Measurements from ENCODE around the gene PLXNA4.

The PLXNA4 gene

GRCh38 chr7:132102391-132102790 lies 473.9 kb downstream of the PLXNA4 start:
- no peak for DNase-seq (ENCODE audit: low read depth in 1 of 2, low spot score in 1 of 2)

- no peak for DNase-seq (ENCODE audit: low read depth in 1 of 2, low spot score in 1 of 2)
Measured at GRCh38 chr7:132100981-132101380, 475.3 kb downstream of the PLXNA4 start.

GRCh38 chr7:132100483-132100882 lies 475.8 kb downstream of the PLXNA4 start:
- DNase-seq (ENCODE audit: low read depth in 1 of 2, low spot score in 1 of 2): no peak

GRCh38 chr7:132099163-132099562 lies 477.1 kb downstream of the PLXNA4 start:
- no peak for DNase-seq (ENCODE audit: low read depth in 1 of 2, low spot score in 1 of 2)

GRCh38 chr7:132098327-132098726 lies 477.9 kb downstream of the PLXNA4 start:
- no peak for DNase-seq (ENCODE audit: low read depth in 1 of 2, low spot score in 1 of 2)

GRCh38 chr7:132097550-132098134 lies 478.6 kb downstream of the PLXNA4 start:
- no peak for DNase-seq (ENCODE audit: low read depth in 1 of 2, low spot score in 1 of 2)

- no peak for DNase-seq (ENCODE audit: low read depth in 1 of 2, low spot score in 1 of 2)
Measured at GRCh38 chr7:132095111-132095765, 481.0 kb downstream of the PLXNA4 start.

GRCh38 chr7:132092106-132092505 lies 484.2 kb downstream of the PLXNA4 start:
- no peak for DNase-seq (ENCODE audit: low read depth in 1 of 2, low spot score in 1 of 2)

GRCh38 chr7:132091706-132092105 lies 484.6 kb downstream of the PLXNA4 start:
- DNase-seq (ENCODE audit: low read depth in 1 of 2, low spot score in 1 of 2): no peak

GRCh38 chr7:132090444-132090843 lies 485.8 kb downstream of the PLXNA4 start:
- DNase-seq (ENCODE audit: low read depth in 1 of 2, low spot score in 1 of 2): no peak

GRCh38 chr7:132089356-132089755 lies 486.9 kb downstream of the PLXNA4 start:
- no peak for DNase-seq (ENCODE audit: low read depth in 1 of 2, low spot score in 1 of 2)

- no peak for DNase-seq (ENCODE audit: low read depth in 1 of 2, low spot score in 1 of 2)
Measured at GRCh38 chr7:132087421-132087820, 488.8 kb downstream of the PLXNA4 start.

- no peak for DNase-seq (ENCODE audit: low read depth in 1 of 2, low spot score in 1 of 2)
Measured at GRCh38 chr7:132084776-132085388, 491.4 kb downstream of the PLXNA4 start.

GRCh38 chr7:132083537-132084123 lies 492.6 kb downstream of the PLXNA4 start:
- DNase-seq (ENCODE audit: low read depth in 1 of 2, low spot score in 1 of 2): no peak

GRCh38 chr7:132083126-132083525 lies 493.1 kb downstream of the PLXNA4 start:
- DNase-seq (ENCODE audit: low read depth in 1 of 2, low spot score in 1 of 2): no peak

GRCh38 chr7:132082394-132082793 lies 493.9 kb downstream of the PLXNA4 start:
- no peak for DNase-seq (ENCODE audit: low read depth in 1 of 2, low spot score in 1 of 2)

- DNase-seq (ENCODE audit: low read depth in 1 of 2, low spot score in 1 of 2): no peak
Measured at GRCh38 chr7:132081686-132082085, 494.6 kb downstream of the PLXNA4 start.

- DNase-seq (ENCODE audit: low read depth in 1 of 2, low spot score in 1 of 2): no peak
Measured at GRCh38 chr7:132080967-132081668, 495.2 kb downstream of the PLXNA4 start.

GRCh38 chr7:132080467-132080866 lies 495.8 kb downstream of the PLXNA4 start:
- no peak for DNase-seq (ENCODE audit: low read depth in 1 of 2, low spot score in 1 of 2)

GRCh38 chr7:132078891-132079735 lies 497.2 kb downstream of the PLXNA4 start:
- DNase-seq (ENCODE audit: low read depth in 1 of 2, low spot score in 1 of 2): no peak
